Activated T-cell treated with anti-CD3 and anti-CD28 coated beads, Interleukin-2, amount 50 U/mL, for 48 hours (primary cell): ENCODE results near the gene PPP2R3B.

Source experiments
- DNase-seq, 2 experiments: peaks; one replicate each; pipeline ENCODE4 v3.0.0-alpha.2; 2020

Gene PPP2R3B

DNA sequence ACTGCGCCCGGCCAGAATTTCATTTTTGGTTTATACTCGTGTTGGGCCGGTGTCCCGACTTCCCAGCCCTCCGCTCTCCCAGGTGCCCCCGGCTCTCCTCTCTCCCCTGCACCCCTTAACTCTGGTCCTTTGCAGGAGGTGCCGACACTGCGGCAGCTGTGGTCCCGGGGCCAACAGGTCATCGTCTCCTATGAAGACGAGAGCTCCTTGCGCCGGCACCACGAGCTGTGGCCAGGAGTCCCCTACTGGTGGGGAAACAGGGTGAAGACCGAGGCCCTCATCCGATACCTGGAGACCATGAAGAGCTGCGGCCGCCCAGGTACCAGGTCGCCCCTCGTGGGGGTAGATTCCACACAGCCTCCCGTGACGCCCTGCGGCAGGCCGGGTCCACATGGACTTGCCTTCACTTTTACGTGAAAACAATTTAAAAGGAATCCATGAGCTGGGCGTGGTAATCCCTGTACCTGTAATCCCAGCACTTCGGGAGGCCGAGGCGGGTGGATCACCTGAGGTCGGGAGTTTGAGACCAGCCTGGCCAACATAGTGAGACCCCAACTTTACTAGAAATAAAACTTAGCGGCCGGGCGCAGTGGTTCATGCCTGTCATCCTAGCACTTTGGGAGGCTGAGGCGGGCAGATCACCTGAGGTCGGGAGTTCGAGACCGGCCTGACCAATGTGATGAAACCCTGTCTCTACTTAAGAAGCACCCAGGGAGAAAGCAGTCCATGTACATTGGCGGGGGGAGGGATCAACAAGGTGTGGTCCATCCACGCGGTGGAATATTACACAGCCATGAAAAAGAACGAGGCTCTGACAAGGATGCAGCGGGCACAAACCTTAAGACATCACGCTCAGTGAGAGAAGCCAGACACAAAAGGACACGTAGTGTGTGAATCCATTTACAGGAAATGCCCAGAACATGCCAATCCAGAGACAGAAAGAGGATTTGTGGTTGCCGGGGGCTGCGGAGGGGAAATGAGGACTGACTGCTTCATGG, 93.5 kb downstream of the PPP2R3B start:
- no peak for DNase-seq

DNA sequence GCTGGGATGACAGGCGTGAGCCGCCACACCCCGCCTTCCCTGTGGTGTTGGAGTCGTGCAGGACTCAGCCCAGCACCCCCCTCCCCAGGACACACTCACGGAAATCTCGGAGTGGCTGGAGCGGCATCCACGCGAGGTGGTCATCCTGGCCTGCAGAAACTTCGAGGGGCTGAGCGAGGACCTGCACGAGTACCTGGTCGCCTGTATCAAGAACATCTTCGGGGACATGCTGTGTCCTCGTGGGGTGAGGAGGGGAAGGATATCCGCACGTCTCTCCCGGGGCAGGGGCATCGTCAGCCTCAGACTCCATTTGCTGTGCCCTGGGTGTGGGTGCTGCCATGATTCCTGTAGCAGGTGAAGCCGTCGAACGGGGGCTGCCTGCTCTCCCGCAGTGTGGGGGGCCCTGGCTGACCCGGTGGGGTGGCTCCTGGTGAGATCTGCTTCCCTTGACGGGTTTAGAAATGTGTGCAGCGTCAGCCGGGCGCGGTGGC, 95.3 kb downstream of the PPP2R3B start:
- DNase-seq, result no peak

DNA sequence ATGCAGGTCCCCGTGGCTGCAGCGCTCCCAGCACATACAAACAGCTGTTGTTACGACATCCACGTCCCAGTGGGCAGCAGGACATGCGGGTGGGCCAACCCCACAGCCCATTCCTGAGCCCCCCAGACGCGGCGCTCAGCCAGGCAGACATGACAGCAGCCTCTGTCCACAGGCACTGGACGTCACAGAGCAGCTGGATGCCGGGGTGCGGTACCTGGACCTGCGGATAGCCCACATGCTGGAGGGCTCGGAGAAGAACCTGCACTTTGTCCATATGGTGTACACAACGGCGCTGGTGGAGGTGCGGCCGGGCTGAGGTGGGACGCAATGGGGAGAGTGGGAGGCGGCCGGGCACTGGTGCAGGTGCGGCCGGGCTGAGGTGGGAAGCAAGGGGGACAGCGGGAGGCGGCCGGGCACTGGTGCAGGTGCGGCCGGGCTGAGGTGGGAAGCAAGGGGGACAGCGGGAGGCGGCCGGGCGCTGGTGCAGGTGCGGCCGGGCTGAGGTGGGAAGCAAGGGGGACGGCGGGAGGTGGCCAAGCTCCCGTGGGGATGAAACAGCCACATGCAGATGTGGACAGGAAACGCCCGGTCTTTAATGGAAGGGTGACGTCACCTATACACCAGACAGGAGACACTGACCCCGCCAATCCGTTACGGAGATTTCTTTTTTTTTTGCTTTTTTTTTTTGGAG, 96.1 kb downstream of the PPP2R3B start:
- no peak for DNase-seq

DNA sequence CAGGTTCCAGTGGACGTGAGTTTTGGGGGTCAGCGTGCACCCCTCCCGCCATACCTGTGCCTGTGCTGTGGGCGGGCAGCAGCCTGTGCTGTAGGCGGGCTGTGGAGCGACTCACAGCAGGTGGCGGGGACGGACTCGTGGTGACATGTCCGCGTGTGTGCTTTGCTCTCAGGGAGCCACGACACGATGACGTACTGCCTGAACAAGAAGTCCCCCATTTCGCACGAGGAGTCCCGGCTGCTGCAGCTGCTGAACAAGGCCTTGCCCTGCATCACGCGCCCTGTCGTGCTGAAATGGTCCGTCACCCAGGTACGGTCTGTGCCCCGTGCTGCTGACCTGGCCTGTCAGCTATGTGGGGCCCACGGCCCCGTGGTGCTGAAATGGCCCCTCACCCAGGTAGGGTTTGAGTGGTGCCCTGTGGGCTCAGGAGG, 98.1 kb downstream of the PPP2R3B start:
- no peak for DNase-seq

DNA sequence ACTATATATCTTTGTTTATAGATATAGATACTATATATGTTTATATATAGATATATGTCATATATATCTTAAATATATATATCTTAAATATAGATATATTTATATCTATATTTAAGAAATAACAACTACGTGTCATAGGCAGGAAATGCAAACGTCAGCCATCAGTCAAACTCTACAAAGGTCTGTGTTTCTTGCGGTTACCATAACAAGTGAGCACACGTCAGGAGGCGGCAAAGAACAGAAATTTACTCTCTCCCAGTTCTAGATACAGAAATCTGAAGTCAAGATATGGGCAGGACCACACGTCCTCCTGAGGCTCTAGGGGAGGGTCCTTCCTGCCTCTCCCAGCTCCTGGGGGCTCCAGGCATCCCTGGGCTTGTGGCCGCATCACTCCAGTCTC, 99.0 kb downstream of the PPP2R3B start:
- no peak for DNase-seq

DNA sequence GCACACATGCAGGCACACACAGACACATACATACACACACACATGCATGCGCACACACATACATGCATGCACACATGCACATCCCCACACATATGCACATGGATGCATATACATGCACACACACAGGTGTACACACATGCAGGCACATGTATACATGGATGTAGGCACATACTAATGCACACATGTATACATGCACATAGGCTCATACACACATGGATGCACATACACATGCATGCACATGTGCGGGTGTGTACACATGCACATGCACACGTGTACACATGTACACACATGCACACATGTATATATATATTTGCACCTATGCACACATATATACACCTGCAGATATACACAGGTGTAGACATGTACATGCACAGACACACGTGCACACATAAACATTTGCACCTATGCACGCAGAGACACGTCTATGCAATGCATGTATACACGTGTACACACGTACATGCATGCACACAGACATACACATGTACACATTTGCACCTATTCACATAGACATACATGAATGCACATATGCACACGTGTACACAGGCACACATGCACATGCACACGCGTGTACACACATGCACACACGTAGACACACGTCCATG, 101.5 kb downstream of the PPP2R3B start:
- no peak for DNase-seq
